Astrocyte (in vitro differentiated cells and primary cell): ENCODE data around the gene CNDP2. TPM values are rescaled to one million over a fixed set of nuclear protein-coding genes. Genes with fewer than 3 reads are reported as not detected.

Experiments
- DNase-seq: peaks from one replicate; pipeline ENCODE4 v3.0.0-alpha.2; 2010; ENCODE audit warnings: low read depth
- FAIRE-seq: peaks from 2 replicates; lab custom pipeline; 2011; peaks lifted over from hg19 to GRCh38; lab: Jason Lieb, UNC
- H2AFZ ChIP-seq: 2 replicates; pipeline ENCODE4 v1.6.0; 2012; ENCODE audit warnings: low read depth, low read length, inconsistent platforms
- H3K27ac ChIP-seq: 2 replicates; pipeline ENCODE4 v1.5.1; 2011; ENCODE audit warnings: low read depth, low read length, inconsistent platforms
- H3K27me3 ChIP-seq: 2 replicates; pipeline ENCODE4 v1.6.0; 2011; ENCODE audit warnings: low read length, inconsistent platforms; ENCODE audit not compliant: insufficient read depth
- H3K36me3 ChIP-seq: 2 replicates; pipeline ENCODE4 v1.5.1; 2011; ENCODE audit warnings: low read length, inconsistent platforms; ENCODE audit not compliant: insufficient read depth
- H3K4me1 ChIP-seq: 2 replicates; pipeline ENCODE4 v1.5.1; 2011; ENCODE audit warnings: low read length, inconsistent platforms; ENCODE audit not compliant: insufficient read depth
- H3K4me2 ChIP-seq: 2 replicates; pipeline ENCODE4 v1.6.0; 2012; ENCODE audit warnings: low read length, inconsistent platforms
- H3K4me3 ChIP-seq: 2 replicates; pipeline ENCODE4 v1.5.1; 2011; ENCODE audit warnings: low read depth, mild to moderate bottlenecking, low read length, inconsistent platforms; ENCODE audit not compliant: insufficient read depth
- H3K79me2 ChIP-seq: 2 replicates; pipeline ENCODE4 v1.6.0; 2012; ENCODE audit warnings: mild to moderate bottlenecking, low read length, inconsistent platforms; ENCODE audit not compliant: insufficient read depth
- H3K9ac ChIP-seq: 2 replicates; pipeline ENCODE4 v1.6.0; 2012; ENCODE audit warnings: mild to moderate bottlenecking, low read length, inconsistent platforms
- H3K9me3 ChIP-seq: 2 replicates; pipeline ENCODE4 v1.5.1; 2012; ENCODE audit warnings: low read depth, mild to moderate bottlenecking, low read length, inconsistent platforms; ENCODE audit not compliant: insufficient read depth
- H4K20me1 ChIP-seq: 2 replicates; pipeline ENCODE4 v1.6.0; 2012; ENCODE audit warnings: low read length, inconsistent platforms; ENCODE audit not compliant: insufficient read depth
- H3K27ac Mint-ChIP-seq: one replicate; pipeline ENCODE4 v1.8.0; 2021; ENCODE audit warnings: mild to moderate bottlenecking, mixed read lengths; ENCODE audit not compliant: unreplicated experiment
- H3K27me3 Mint-ChIP-seq: one replicate; pipeline ENCODE4 v1.8.0; 2021; ENCODE audit warnings: low read depth, mixed read lengths; ENCODE audit not compliant: unreplicated experiment
- H3K36me3 Mint-ChIP-seq: one replicate; pipeline ENCODE4 v1.8.0; 2021; ENCODE audit warnings: low read depth, mixed read lengths; ENCODE audit not compliant: unreplicated experiment
- H3K4me1 Mint-ChIP-seq: one replicate; pipeline ENCODE4 v1.8.0; 2021; ENCODE audit warnings: low read depth, mixed read lengths; ENCODE audit not compliant: unreplicated experiment
- H3K4me3 Mint-ChIP-seq: one replicate; pipeline ENCODE4 v1.8.0; 2021; ENCODE audit warnings: mild to moderate bottlenecking, moderate library complexity, mixed read lengths; ENCODE audit not compliant: unreplicated experiment
- H3K9me3 Mint-ChIP-seq: one replicate; pipeline ENCODE4 v1.8.0; 2021; ENCODE audit warnings: mild to moderate bottlenecking, mixed read lengths; ENCODE audit not compliant: unreplicated experiment
- CTCF ChIP-seq: IDR thresholded peaks from 2 replicates; pipeline ENCODE4 v1.5.1; 2011; ENCODE audit warnings: low read depth, mild to moderate bottlenecking, inconsistent platforms, low read length, moderate library complexity; ENCODE audit not compliant: insufficient read depth
- EZH2 ChIP-seq: IDR thresholded peaks from 2 replicates; pipeline ENCODE4 v1.6.1; 2012; ENCODE audit warnings: mild to moderate bottlenecking, low read length, inconsistent platforms; ENCODE audit not compliant: insufficient read depth
- total RNA-seq: library from RNA; stranded (reverse); gene quantifications from 2 replicates; pipeline ENCODE4 v1.2.1, GENCODE V29; 2021

The CNDP2 gene
- total RNA-seq, 1 donor from 2014 or later, result 149 TPM

- Histone ChIP-seq H2AFZ (no peak overlapping the region), H3K9ac (no peak overlapping the region), H3K27ac (no peak overlapping the region), H4K20me1 (no peaks in the 10 kb centered on the region), H3K27me3 (no peaks in the 10 kb centered on the region), H3K4me3 (no peak overlapping the region), H3K9me3 (no peaks in the 10 kb centered on the region), H3K36me3 (no peaks in the 10 kb centered on the region), H3K4me1 (no peaks in the 10 kb centered on the region), H3K4me2 (no peak overlapping the region), H3K79me2 (no peaks in the 10 kb centered on the region)
- Mint-ChIP-seq H3K27me3 (peaks cover 5% of the 10 kb centered on the region), H3K4me1 (no peaks in the 10 kb centered on the region), H3K27ac (no peak overlapping the region), H3K4me3 (no peak overlapping the region), H3K9me3 (peaks cover 1% of the 10 kb centered on the region), H3K36me3 (no peaks in the 10 kb centered on the region)
- FAIRE-seq (no peak), DNase-seq (no peak)
- no peak for TF ChIP-seq CTCF
- TF ChIP-seq EZH2, result no peak
Measured at GRCh38 chr18:74473976-74474640, 22.1 kb upstream of the CNDP2 start.

DNA sequence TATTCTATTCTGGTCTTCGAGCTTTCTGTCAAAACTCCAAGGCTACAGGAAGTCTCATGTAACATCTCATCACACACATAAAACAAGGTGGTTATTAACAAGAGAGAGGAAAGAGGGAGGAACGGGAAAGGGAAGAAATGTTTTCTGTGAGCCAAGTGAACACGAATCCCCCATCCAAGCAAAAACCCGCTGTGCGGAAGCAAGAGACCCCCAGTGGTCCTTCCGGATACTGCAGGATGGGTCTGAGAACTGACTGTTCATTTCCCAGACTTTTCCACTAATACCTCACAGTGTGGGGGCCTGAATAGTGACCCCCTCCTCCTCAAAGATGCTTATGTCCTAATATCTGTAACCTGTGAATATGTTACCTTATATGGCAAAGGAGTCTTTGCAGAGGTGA, 20.0 kb upstream of the CNDP2 start:
- no peak overlapping the region for H3K27ac ChIP-seq
- peak; percentile 75 for FAIRE-seq
- no peaks in the 10 kb centered on the region for H3K27me3 ChIP-seq
- H4K20me1 ChIP-seq, result no peaks in the 10 kb centered on the region
- Mint-ChIP-seq H3K4me1 (no peaks in the 10 kb centered on the region), H3K36me3 (no peaks in the 10 kb centered on the region), H3K27me3 (peaks cover 5% of the 10 kb centered on the region), H3K27ac (no peak overlapping the region), H3K9me3 (no peaks in the 10 kb centered on the region), H3K4me3 (no peak overlapping the region)
- H3K4me2 ChIP-seq, result no peak overlapping the region
- no peaks in the 10 kb centered on the region for H3K36me3 ChIP-seq
- no peak for DNase-seq
- no peaks in the 10 kb centered on the region for H3K9me3 ChIP-seq
- no peaks in the 10 kb centered on the region for H3K4me1 ChIP-seq
- no peaks in the 10 kb centered on the region for H3K79me2 ChIP-seq
- peak overlapping the region; percentile 28 for H2AFZ ChIP-seq
- H3K4me3 ChIP-seq, result no peak overlapping the region
- H3K9ac ChIP-seq, result no peak overlapping the region
- peak; percentile 76 for TF ChIP-seq CTCF
- TF ChIP-seq EZH2, result no peak

DNA sequence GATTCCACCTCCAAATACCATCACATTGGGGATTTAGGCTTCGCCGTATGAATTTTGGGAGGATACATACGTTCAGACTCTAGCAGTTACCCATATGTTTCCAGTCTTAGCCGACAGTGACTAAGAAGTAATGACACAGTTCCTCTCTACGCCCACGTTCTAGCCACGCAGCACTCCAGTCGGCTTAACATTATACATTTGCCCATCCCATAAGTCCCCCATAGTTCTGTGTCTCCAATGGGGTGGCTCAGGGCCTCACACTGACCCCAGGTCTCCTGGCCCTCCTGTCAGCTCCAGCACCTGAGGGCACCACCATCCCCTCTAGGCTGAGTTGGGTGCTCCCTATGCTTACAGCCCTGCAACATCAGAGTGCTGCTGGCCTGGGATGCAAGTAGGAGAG, 18.4 kb upstream of the CNDP2 start:
- Histone ChIP-seq H2AFZ (no peak overlapping the region), H3K4me1 (no peaks in the 10 kb centered on the region), H3K4me2 (no peak overlapping the region), H3K9me3 (no peaks in the 10 kb centered on the region), H3K4me3 (no peak overlapping the region), H3K36me3 (no peaks in the 10 kb centered on the region), H3K9ac (no peak overlapping the region), H3K27ac (no peak overlapping the region), H3K79me2 (no peaks in the 10 kb centered on the region), H3K27me3 (no peaks in the 10 kb centered on the region), H4K20me1 (no peaks in the 10 kb centered on the region)
- DNase-seq (no peak), FAIRE-seq (no peak)
- H3K9me3 Mint-ChIP-seq, result no peaks in the 10 kb centered on the region
- no peak overlapping the region for H3K27ac Mint-ChIP-seq
- H3K27me3 Mint-ChIP-seq, result peaks cover 5% of the 10 kb centered on the region
- H3K36me3 Mint-ChIP-seq, result no peaks in the 10 kb centered on the region
- no peak overlapping the region for H3K4me3 Mint-ChIP-seq
- H3K4me1 Mint-ChIP-seq, result no peaks in the 10 kb centered on the region
- TF ChIP-seq CTCF, result no peak
- TF ChIP-seq EZH2, result no peak
